CD4-positive, alpha-beta T cell treated with Interleukin-21 for 1 hour (primary cell): Measurements from ENCODE around the gene CDC34.

Source experiments
- DNase-seq: peaks from one replicate; pipeline ENCODE4 v3.0.0-alpha.2; 2020

CDC34 gene, protein sequence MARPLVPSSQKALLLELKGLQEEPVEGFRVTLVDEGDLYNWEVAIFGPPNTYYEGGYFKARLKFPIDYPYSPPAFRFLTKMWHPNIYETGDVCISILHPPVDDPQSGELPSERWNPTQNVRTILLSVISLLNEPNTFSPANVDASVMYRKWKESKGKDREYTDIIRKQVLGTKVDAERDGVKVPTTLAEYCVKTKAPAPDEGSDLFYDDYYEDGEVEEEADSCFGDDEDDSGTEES

DNA sequence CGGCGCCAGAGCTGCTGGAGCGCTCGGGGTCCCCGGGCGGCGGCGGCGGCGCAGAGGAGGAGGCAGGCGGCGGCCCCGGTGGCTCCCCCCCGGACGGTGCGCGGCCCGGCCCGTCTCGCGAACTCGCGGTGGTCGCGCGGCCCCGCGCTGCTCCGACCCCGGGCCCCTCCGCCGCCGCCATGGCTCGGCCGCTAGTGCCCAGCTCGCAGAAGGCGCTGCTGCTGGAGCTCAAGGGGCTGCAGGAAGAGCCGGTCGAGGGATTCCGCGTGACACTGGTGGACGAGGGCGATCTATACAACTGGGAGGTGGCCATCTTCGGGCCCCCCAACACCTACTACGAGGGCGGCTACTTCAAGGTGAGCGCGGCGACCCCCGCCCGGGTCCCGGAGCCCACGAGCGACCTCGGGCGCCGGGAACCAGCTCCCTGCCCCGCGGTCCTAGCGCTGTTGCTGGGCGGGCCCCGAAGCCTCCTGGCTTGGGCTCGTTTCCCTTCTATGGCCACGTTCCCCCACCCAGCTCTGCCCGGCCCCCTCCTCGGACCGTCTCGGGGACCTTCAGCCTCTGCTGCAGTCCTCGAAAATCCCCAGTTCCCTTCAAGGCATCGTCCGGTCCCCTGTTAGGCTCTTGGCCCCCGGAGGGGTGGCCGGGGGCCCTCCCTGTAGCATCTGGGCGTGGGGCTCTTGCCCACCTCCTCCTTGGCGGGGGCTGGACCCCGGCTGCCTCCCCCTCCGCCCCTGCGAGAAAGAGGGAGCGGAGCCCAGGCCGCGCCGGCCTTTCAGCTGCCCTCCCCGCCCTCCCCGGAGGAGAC is at the start of gene CDC34:
Gene CDC34 (plus strand): TSS at position 8 of the 808 bp plus-strand sequence. CDS start 172 bp downstream, at position 180.
- no peak for DNase-seq

DNA sequence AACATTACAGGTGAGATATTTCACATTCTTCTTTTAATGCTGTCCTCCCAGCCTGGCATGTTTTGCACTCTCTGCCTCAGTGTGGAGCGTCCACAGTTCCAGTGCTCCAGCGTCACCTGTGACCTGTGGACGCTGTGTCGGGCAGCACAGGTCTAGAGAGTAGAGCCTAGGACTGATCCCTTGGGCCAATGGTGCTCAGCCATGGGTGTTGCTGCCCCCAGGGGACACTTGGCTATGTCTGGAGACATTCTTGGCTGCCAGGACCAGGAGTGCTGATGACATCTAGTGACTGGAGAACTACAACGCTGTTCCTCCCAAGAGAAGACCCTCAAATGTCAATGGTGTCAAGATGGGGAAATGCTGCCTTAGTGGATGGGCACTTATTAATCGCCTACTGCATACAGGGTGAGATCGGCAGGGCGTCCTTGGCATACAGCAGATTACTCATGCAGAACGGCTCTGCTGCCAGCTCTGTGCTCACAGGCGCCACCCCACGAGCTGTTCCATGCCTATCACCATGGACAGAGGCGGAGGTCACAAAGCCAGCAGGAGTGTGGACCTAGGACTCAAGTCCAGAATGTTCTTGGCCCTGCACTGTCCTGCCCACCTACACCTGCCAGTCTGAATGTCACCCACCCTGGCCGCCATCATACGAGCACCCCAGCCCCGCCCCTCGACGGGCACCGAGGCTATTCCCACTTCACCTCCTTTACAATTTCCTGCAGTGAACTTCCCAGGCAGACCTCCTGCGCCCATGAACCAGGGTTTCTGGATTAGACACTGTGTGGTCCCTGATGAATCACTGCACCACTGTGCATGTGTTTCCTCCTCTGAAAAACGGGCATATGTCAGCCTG is 49.1 kb upstream of the CDC34 start:
- DNase-seq: no peak

DNA sequence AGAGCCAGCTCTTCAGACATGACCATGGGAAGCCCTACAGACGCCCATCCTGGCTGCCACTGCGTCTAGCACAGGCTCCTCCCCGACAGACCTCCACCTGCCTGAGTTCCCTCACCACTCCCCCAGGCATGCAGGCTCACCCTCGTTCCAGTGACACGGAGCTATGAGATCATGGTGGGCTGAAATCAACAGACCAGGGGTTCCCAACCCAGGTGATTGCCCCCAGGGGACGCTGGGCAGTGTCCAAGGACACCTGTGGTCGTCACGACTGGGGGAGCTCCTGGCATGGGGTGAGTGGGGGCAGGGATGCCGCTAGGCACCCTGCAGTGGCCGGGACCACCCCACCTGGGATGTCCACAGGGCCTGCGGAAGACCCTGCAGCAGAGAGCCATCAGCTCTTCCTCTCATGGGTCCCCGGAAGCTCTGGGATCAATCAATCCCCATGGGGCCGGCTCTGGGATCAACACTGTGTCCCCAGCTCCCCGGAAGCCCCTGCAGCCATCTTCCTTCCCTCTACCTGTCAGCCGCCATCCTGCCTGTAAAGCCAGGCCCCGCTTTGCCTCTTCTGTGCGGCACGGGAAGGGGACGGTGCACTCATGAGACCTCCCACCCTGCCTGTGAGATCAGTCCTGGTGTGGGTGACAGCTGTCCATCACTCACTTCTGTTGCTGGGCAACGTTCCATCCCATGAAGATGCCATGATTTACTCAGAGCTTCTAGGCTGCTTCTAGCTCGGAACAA is 48.1 kb upstream of the CDC34 start:
- no peak for DNase-seq

DNA sequence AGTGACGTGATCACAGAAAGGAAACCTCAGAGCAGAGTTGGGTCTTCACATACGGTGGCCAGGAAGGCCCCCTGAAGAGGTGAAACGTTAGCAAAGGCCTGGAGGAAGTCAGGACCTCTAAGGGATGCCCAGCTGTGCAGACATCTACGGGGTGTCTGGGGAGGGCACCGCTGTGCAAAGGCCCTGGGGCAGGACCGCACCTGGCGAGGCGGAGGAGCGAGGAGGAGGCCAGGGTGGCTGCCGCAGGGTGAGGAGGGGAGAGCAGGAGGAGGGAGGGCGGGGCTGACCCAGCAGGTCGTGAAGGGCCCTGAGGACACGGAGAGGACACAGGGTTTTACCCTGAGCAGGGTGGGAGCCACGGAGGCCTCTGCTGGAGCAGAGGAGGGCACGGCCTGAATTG is 47.1 kb upstream of the CDC34 start:
- no peak for DNase-seq

DNA sequence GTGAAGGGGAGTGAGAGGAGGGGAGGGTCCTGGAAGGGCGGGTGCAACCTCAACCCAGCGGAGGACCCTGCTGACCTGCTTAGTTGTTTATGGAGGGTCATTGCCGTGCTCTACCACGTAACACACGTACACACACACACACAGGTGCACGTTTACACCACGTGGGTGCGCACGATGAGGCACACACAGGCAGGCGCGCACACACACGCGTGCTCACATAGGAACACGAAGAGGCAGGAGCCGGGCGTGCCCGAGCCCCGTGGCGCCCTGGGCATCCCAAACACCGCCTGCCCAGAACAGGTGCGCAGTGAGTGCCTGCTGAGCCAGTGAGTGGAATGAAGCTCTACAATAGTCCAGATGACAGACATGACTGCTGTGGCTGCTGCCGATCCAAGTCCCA is 46.5 kb upstream of the CDC34 start:
- DNase-seq: no peak

DNA sequence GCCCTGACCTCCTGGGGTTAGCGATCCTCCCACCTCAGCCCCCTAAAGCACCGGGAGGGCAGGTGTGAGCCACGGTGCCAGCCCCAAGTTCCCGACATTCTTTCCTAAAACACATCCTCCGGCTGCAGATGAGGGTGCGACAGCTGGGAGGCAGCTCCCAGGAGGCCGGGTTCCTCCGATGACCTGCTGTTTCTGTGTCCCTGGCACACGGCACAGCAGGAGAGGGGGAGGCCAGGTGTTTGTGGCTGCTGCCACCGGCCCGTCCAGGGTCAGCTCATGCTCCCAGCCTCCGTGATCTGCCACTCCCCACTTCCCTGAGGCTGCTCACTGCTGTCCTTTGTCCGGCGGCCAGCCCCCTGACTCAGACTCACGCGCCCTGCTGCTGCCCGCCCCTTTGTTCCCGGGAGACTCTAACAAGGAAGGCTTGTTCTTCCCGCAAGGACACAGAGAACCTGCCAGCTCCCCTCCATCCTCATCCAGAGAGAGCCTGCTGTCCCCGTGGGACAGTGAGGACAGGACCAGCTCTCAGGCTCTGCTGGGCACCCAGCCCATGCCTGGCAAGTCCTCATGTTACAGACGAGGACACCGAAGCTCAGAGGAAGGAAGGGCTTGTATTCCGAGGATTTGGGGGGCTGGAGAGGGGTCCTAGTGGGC is 45.9 kb upstream of the CDC34 start:
- no peak for DNase-seq

DNA sequence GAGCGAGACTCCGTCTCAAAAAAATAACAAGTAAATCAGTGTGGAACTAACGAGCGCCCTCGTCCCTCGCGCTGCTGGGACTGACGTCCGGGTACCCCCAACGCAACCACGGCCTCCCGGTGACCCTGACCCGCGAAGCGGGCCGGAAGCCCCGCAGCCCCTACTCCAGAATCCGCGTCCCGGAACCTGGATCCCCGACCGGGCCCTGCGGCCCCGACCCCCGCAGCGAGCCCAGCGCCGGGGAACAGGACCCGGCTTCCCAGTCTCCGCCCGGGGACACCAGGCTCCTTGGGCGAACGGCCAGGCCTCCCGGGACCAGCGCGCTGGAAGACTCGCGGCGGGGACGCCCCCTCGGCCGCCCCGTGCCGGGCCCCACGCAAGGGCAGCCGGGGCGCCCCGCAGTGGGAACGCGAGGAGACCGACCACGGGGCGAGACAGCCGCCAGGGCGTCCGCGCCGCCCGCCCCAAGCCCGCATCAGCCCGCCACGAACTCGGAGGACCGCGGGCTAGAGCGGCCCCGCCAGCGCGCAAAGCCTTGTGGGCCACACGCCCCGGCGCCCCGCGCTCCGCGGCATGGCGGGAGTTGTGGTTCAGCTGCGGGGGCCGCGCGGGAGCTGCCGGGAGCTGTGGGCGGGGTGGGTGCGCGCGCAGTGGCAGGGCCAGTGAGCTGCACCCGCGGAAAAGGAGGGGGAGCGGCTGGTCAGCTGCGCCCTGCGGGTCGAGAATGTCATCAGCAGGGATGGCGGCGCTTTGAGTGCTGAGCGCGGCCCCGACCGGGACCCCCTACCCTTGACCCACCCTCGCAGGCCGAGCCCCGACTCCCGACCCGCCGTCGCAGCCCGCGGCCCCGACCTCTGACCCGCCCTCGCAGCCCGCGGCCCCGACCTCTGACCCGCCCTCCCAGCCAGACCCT is 42.8 kb upstream of the CDC34 start:
- peak; percentile 94 for DNase-seq

DNA sequence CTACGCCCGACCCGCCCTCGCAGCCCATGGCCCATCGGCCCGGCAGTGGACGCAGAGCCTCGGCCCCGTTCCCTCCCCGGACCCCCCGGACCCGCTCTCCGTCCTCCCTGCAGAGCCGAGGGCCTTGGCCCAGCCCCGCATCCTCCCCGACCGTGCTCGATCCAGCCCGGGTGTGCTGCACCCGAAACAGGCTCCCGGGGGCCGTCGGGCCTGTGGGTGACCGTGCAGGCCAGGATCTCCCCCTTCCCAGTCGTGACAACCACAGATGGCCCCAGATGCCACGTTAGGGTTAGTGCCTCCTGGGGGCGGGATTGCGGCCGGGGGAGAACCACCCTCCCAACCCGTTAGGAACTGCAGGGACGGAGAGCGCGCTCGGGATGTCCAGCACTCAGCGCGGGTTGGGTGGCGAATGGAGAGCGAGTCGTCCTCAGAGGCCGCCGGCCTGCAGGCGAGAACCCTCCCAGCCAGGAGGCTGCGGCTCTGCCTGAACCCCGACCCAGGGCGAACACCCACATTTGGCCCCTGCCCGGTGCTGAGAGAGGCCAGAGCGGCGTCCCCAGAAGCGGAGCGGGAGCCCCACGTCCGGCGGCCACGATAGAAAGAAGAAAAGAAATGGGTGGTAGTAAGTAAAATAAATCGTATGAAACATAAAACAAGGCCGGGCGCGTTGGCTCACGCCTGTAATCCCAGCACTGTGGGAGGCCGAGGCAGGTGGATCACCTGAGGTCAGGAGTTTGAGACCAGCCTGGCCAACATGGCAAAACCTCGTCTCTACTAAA is 42.0 kb upstream of the CDC34 start:
- no peak for DNase-seq

DNA sequence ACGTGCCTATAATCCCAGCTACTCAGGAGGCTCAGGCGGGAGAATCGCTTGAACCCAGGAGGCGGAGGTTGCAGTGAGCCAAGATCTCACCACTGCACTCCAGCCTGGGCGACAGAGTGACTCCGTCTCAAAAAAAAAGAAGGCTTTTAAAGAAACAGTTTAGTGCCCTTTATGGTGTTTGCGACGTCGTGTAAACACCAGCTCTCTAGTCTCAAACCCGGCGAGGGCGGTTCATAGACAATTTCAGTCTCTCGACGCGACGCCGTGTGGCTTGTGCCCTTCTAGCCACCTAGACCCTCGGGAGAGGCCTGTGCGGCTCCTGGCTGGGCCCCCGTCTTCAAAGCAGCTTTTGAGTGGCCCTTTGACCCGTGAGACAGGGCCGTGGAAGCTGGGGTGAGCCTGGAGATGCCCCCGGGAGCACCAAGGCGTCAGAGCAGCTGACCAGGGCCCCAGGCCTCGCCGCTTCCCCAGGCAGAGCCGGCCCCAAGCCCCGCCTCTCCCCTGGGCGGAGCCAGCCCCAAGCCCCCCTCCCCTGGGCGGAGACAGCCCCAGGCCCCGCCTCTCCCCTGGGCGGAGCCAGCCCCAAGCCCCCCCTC is 40.3 kb upstream of the CDC34 start:
- DNase-seq: no peak

DNA sequence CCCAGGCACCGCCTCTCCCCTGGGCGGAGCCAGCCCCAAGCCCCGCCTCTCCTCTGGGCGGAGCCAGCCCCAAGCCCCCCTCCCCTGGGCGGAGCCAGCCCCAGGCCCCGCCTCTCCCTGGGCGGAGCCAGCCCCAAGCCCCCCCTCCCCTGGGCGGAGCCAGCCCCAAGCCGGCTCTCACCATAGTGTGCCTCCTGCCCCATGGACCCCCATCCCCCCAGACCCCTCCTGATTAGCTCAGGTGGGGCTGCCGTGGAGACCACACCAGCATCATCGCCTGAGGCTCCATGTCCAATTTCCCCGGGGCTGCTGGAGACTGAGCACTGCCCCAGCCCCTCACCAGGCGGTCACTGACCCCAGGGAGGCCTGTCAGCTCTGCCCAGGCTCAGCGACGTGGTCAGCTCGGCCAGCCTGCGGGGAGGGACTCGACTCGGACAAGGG is 39.4 kb upstream of the CDC34 start:
- DNase-seq: no peak

DNA sequence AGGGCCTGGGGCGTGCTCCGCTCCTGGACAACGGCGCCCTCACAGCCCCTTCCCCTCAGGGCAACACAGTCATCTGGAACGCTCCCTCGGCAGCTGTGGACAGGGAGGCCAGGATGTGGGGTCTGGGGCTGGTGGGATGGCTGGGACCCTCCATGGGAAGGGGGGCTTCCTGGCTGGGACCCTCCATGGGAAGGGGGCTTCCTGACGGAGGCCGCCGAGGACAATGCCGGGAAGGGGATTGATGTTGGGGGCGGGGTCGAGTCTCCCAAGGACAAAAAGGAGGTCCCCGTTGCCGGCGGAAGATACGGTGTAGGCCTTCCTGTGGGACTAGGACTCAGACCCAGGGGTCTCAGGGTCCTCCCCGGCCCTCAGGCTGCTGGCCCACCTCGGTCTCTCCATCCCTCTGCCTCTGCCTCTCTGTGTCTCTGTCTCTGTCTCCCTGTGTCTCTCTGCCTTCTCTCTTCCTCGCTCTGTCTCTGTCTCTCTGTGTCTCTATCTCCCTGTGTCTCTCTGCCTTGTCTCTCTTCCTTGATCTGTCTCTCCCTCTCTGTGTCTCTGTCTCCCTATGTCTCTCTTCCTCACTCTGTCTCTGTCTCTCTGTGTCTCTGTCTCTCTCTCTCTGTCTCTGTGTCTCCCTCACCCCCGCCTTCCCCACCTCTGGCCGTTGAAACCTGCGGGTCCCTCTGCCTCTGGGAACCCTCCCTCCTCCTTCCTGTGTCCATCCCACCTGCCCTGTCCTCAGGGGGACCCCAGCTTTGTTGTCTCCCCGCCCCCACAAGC is 38.0 kb upstream of the CDC34 start:
- DNase-seq: no peak

DNA sequence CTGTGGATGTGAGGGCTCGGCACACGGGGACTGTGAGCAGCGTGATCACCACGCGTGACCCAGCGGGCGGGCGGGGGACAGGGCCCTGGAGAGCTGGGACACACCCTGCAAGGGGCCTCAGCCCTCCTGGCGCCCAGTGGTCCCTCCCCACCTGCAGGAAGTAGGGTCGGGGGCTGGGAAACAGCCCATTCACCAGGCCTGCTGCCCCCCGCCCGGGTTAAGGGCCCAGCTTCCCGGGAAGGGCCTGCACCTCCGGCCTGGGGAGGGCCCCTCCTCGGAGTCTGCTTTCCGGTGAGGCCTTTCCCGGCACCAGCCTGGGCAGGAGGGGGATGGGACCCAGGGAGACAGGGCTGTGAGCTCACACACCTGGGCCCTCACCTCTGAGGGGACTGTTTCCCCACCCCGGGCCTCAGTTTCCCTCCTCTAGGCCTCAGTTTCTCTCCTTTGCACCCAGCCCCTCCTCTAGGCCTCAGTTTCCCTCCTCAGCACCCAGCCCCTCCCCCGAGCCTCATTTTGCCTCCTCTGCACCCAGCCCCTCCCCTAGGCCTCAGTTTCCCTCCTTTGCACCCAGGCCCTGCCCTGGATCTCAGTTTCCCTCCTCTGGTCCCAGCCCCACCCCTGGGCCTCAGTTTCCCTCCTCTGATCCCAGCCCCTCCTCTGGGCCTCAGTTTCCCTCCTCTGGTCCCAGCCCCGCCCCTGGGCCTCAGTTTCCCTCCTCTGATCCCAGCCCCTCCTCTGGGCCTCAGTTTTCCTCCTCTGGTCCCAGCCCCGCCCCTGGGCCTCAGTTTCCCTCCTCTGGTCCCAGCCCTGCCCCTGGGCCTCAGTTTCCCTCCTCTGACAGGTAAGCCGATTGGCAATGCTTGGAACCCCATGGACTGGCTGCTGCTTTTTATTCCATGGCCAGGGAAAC is 37.1 kb upstream of the CDC34 start:
- no peak for DNase-seq

DNA sequence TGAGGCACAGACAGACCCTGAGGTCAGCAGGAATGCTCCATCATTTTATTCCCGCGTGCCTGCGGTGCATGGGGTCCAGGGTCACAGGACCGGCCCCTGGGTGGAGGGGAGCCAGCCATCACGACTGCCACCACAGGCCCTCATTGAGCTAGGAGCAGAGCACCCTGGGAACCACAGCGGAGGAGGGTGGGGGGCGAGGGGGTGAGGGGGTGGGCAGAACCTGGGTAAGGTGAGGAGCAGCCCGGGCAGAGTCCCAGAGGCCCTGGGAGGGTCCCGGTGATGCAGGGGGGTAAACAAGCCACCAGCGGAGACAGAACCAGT is 36.5 kb upstream of the CDC34 start:
- DNase-seq: no peak

DNA sequence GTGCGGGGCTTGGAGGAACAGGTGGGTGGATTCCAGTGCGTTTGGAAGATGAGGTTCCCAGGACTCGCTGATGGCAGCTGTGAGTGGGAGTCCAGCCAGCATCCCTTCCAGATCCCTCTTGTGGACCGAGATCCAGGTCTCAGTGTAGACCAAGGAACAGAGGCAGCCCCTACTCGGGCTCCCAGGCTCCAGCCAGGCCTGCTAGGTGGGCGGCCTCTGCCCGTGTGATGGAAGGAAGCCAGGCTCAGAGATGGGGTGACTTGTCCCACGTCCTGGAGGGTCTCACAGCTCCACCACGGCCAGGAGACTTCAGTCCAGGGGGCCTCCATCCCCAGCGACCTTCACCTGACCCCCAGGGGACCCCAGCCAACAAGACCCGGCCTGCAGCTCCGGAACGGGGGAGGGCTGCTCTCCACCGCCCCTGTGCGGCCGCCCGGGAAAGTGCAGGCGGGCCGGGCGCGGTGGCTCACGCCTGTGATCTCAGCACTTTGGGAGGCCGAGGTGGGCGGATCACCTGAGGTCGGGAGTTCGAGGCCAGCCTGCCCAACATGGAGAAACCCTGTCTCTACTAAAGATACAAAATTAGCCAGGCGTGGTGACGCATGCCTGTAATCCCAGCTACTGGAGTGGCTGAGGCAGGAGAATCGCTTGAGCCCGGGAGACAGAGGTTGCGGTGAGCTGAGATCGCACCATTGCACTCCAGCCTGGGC is 36.0 kb upstream of the CDC34 start:
- DNase-seq: peak; percentile 52

DNA sequence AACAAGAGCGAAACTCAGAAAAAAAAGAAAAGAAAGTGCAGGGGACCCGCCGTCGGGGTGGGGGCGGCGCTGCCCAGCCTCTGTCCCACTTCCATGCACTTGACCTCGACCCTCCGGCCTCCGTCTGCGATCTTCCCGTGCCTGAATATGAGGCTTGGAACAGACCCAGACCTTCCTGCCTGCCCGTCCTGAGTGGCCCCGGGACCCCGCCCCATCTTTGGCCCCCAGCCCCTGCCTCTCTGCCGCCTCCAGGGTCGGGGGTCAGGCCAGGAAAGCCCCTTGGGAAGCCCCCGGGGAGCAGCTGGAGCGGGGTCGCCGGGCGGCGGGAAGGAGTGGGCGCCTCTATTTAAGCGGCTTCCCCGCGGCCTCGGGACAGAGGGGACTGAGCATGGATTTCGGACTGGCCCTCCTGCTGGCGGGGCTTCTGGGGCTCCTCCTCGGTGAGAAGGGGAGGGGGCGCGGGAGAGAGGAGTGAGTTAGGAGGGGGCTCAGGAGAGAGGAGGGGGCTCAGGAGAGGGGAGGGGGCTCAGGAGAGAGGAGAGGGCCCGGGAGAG is 35.4 kb upstream of the CDC34 start, which contains the start of gene MADCAM1:
Gene MADCAM1 (plus strand): TSS at position 375 of the 554 bp plus-strand sequence. CDS start 14 bp downstream, at position 389.
- DNase-seq: no peak

DNA sequence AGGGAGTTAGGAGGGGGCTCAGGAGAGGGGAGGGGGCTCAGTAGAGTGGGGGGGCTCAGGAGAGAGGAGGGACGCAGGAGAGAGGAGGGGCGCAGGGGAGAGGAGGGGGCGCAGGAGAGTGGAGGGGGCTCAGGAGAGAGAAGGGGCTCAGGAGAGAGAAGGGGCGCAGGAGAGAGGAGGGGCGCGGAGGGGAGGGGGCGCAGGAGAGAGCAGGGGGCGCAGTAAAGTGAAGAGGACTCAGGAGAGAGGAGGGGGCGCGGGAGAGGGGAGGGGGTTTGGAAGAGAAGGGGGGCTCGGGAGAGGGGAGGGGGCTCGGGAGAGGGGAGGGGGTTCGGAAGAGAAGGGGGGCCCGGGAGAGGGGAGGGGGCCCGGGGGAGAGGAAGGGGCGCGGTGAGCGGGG is 34.6 kb upstream of the CDC34 start:
- no peak for DNase-seq

DNA sequence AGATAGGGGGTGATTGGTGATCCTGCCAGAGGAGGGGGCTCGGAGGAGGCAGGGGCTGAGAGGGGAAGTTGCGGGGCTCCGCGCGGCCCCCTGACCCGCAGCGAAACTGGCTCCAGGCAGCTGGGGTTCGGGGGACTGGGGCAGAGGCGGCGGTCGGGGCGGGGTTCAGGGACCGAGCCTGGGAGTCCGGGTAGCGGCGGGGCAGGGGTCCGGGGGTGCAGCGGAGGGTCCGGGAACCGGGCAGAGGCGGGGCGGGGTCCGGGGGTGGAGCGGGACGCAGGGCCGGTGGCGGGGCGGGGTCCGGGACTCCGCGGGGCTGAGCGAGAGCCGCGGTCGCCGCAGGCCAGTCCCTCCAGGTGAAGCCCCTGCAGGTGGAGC is 34.1 kb upstream of the CDC34 start:
- DNase-seq: no peak
